Measurements from ENCODE around the gene SLC22A16.
"Not testable (repeated sequence)": the region's sequence is repeated elsewhere in the genome, so short reads cannot be mapped to it uniquely, and the experiment has no call there.

The SLC22A16 gene

DNA sequence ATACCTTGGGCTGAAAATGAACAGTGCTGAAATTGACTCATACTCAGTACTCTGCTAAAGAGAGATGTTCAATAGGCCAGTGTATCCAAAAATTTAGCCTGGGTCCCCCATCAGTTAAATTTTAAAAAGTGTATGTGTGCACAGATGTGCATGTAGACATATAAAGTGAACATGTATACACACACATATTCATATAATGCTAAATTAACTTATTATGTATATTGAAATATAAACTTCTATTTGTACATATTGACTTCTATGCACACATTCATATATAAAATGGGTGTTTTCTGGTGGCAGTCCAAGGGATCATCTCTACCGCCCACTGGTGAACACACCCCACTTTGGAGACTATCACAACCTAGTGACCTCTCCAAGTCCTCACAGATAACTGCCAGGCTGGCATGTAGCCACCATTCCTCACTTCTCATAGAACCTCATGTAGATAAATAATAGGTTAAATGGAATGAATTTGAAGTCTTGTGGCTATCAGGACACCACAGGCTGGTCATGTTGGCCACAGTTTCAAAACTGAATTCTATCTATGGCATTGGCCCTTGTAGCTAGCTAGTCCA lies 8.8 kb downstream of the SLC22A16 start:
- H3K4me3 ChIP-seq (ENCODE audit: low read depth, low read length), result no peak overlapping the region
- no peak for DNase-seq (ENCODE audit: low read depth)
- TF ChIP-seq, protein P1, sequence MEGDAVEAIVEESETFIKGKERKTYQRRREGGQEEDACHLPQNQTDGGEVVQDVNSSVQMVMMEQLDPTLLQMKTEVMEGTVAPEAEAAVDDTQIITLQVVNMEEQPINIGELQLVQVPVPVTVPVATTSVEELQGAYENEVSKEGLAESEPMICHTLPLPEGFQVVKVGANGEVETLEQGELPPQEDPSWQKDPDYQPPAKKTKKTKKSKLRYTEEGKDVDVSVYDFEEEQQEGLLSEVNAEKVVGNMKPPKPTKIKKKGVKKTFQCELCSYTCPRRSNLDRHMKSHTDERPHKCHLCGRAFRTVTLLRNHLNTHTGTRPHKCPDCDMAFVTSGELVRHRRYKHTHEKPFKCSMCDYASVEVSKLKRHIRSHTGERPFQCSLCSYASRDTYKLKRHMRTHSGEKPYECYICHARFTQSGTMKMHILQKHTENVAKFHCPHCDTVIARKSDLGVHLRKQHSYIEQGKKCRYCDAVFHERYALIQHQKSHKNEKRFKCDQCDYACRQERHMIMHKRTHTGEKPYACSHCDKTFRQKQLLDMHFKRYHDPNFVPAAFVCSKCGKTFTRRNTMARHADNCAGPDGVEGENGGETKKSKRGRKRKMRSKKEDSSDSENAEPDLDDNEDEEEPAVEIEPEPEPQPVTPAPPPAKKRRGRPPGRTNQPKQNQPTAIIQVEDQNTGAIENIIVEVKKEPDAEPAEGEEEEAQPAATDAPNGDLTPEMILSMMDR (conservative IDR thresholded peaks at IDR 0.05; ENCODE audit: low read depth, low read length), result no peak

DNA sequence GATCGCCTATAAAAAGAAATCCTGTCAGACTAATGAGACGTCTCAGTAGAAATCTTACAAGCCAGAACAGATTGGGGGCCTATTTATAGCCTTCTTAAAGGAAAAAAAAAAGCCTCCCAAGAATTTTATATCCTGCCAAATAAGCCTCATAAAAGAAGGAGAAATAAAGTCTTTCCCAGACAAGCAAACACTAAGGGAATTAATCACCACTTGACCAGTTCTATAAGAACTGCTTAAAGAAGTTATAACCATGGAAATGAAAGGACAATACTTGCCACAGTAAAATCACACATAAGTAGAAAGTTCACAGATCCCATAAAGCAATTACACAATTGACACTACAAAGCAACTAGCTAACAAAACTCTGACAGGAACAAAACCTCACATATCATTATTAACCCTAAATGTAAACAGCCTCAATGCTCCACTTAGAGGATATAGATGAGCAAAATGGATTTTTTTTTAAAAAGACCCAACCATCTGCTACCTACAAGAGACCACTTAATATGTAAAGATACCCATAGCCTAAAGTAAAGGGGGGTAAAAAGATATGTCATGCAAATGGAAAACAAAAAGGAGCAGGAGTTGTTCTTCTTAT lies 13.4 kb downstream of the SLC22A16 start:
- no peak for DNase-seq (ENCODE audit: low read depth)
- no peak overlapping the region for H3K4me3 ChIP-seq (ENCODE audit: low read depth, low read length)
- TF ChIP-seq, protein P1 (conservative IDR thresholded peaks at IDR 0.05; ENCODE audit: low read depth, low read length), result no peak

DNA sequence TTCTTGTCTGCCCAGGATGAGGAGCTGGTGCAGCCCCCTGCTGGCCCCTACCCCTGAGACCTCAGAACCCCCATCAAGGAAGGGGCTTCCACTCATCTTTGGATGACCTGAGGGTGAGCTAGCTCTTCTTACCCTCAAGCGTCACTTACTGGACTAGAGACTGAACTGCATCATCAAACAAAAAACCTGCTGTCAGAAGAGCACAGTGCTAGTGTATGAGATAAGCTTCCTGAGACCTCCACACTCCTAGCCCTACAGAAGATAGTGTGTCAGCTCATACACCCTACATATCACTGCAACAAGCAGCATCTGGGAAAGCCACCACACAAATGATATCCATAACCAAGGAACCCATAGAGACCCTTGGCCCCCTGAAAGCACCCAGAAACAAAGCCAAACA lies 15.0 kb downstream of the SLC22A16 start:
- H3K4me3 ChIP-seq (ENCODE audit: low read depth, low read length), result no peak overlapping the region
- DNase-seq (ENCODE audit: low read depth), result no peak
- TF ChIP-seq, protein P1 (conservative IDR thresholded peaks at IDR 0.05; ENCODE audit: low read depth, low read length), result no peak

DNA sequence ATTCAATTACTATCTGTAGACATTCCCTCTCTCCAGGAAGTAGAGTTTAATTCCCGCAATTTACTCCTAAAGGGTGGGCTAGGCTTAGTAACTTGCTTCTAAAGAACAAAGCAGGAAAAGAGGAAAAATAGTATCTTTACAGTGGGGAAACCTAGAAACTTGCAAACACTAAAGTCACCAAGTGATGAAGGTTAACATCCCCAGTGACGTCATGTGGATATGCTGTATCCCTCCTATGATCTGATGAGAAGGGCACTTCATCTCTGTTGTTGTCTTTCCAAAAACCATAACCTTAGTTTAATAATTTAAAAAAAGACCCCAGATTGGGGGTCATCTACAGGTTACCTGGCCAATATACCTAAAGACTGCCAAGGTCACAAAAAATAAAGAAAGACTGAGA lies 17.3 kb downstream of the SLC22A16 start:
- no peak for DNase-seq (ENCODE audit: low read depth)
- TF ChIP-seq, protein P1 (conservative IDR thresholded peaks at IDR 0.05; ENCODE audit: low read depth, low read length), result no peak
- no peak overlapping the region for H3K4me3 ChIP-seq (ENCODE audit: low read depth, low read length)

DNA sequence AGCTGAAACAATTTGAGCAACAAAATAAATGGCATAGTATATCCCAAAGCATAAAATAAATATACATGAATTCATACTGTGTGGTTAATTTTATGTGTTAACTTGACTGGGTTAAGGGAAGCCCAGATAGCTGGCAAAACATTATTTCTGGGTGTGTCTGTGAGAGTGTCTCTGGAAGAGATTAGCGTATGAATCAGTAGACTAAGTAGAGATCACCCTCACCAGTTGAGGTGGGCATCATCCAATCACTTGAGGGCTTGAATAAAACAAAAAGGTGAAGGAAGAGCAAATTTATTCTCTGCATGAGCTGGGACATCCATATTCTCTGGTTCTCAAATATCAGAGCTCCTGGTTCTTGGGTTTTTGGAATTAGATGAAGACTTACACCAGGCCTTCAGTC lies 17.9 kb downstream of the SLC22A16 start:
- TF ChIP-seq, protein P1 (conservative IDR thresholded peaks at IDR 0.05; ENCODE audit: low read depth, low read length), result no peak
- no peak overlapping the region for H3K4me3 ChIP-seq (ENCODE audit: low read depth, low read length)
- DNase-seq (ENCODE audit: low read depth), result no peak

DNA sequence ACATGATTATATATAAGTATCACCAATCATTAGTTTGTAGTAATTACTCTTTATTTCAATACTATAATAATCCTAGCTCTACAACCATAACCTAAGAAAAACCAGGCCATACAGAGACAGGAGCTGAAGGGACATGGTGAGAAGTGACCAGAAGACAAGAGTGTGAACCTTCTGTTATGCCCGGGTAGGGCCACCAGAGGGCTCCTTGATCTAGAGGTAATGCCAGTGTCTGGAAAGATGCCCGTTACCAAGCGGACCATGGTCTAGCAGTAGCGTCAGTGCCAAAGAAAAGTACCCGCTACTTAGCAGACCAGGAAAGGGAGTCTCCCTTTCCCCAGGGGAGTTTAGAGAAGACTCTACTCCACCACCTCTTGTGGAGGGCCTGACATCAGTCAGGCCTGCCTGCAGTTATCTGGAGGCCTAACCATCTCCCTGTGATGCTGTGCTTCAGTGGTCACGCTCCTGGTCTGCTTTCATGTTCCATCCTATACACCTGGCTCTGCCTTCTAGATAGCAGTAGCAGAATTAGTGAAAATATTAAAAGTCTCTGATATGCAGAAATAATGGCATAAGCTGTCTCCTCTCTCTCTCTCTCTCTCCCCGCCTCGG lies 18.7 kb downstream of the SLC22A16 start:
- not testable (repeated sequence) for H3K4me3 ChIP-seq (ENCODE audit: low read depth, low read length)
- TF ChIP-seq, protein P1 (conservative IDR thresholded peaks at IDR 0.05; ENCODE audit: low read depth, low read length), result peak; percentile 65
- peak; percentile 44 for DNase-seq (ENCODE audit: low read depth)

DNA sequence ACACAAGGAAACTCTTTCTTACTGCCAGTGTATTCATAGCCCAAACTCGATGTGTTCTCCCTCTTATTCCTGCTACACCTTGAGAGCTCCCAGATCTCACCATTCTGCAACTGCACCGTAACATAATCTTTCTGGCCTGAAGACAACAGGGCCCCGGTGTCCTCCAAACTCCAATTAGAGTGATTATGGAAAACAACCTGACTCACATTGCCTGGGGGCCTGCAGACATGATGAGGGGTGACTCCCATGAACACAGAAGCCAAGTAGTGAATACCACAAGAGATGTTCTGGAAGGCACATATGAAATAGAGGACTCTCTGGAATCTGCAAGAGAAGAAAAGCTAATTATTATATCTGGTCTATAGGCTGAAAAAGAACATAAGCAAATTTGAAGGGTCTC lies 19.7 kb downstream of the SLC22A16 start:
- no peak for DNase-seq (ENCODE audit: low read depth)
- no peak overlapping the region for H3K4me3 ChIP-seq (ENCODE audit: low read depth, low read length)
- TF ChIP-seq, protein P1 (conservative IDR thresholded peaks at IDR 0.05; ENCODE audit: low read depth, low read length), result no peak

Measured in choroid plexus epithelial cell (primary cell).